HG02852 (cell line): ENCODE data around the gene NRXN2.
A peak's percentile ranks its signal among the peaks of the same experiment; 100 is the strongest.

Experiments
- ATAC-seq: cut with Tn5 transposase; IDR thresholded peaks from one replicate; pipeline ENCODE4 v1.9.1; 2021; ENCODE audit warnings: mild to moderate bottlenecking, moderate library complexity; ENCODE audit not compliant: unreplicated experiment

Gene NRXN2

GRCh38 chr11:64723117-64723906 lies at the start of gene NRXN2:
Gene NRXN2, minus strand, starts transcription at chr11:64723197. Its CDS starts 9,498 bp downstream, at chr11:64713699.
- peak; percentile 91 for ATAC-seq

- no peak for ATAC-seq
These were observed 49.5 kb upstream of the NRXN2 start for GRCh38 chr11:64772303-64773018.

GRCh38 chr11:64771861-64772260 lies 48.9 kb upstream of the NRXN2 start:
- ATAC-seq, result peak; percentile 41

GRCh38 chr11:64770120-64770519 lies 47.1 kb upstream of the NRXN2 start:
- ATAC-seq, result no peak

- ATAC-seq, result no peak
These were observed 46.3 kb upstream of the NRXN2 start for GRCh38 chr11:64769283-64769682.

GRCh38 chr11:64768300-64768694 lies 45.3 kb upstream of the NRXN2 start:
- ATAC-seq, result no peak

GRCh38 chr11:64767344-64768299 lies 44.6 kb upstream of the NRXN2 start:
- no peak for ATAC-seq

- no peak for ATAC-seq
These were observed 43.9 kb upstream of the NRXN2 start for GRCh38 chr11:64766881-64767280.

- ATAC-seq, result no peak
These were observed 43.1 kb upstream of the NRXN2 start for GRCh38 chr11:64765851-64766665.

- ATAC-seq, result no peak
These were observed 42.4 kb upstream of the NRXN2 start for GRCh38 chr11:64765291-64765850.

GRCh38 chr11:64764753-64765152 lies 41.8 kb upstream of the NRXN2 start:
- no peak for ATAC-seq

- no peak for ATAC-seq
These were observed 41.1 kb upstream of the NRXN2 start for GRCh38 chr11:64764040-64764611.

- no peak for ATAC-seq
These were observed 40.6 kb upstream of the NRXN2 start for GRCh38 chr11:64763526-64764039.

GRCh38 chr11:64762674-64763525 lies 39.9 kb upstream of the NRXN2 start:
- ATAC-seq, result no peak

GRCh38 chr11:64762277-64762673 lies 39.3 kb upstream of the NRXN2 start:
- no peak for ATAC-seq

- no peak for ATAC-seq
These were observed 37.9 kb upstream of the NRXN2 start for GRCh38 chr11:64760759-64761420.

- ATAC-seq, result no peak
These were observed 37.0 kb upstream of the NRXN2 start, which contains the start of gene PYGM for GRCh38 chr11:64759722-64760719. Gene PYGM, minus strand, starts transcription at chr11:64759974. Its CDS starts 76 bp downstream, at chr11:64759898.
